HepG2 (cell line): ENCODE data around the gene DPP8. TPM values are rescaled to one million over a fixed set of nuclear protein-coding genes. Genes with fewer than 3 reads are reported as not detected.

Experiments used
- ATAC-seq: fragments of 200-7000 bp; cut with Tn5 transposase; 3 replicates; pipeline ENCODE4 v1.9.1; 2020; ENCODE audit warnings: mild to moderate bottlenecking, moderate library complexity
- BruUV-seq: library from RNA; stranded (reverse); fragments of 400-500 nt; replicated peaks from 2 replicates; lab custom pipeline; 2021; lab: Mats Ljungman, UMichigan
- CTCF ChIA-PET: fragments of 300-600 bp; formaldehyde crosslinking; extraction: SDS; loops from one replicate; lab custom pipeline; 2021; ENCODE audit warnings: low total read pairs, inconsistent platforms, low intra/inter-chr PET ratio; lab: Yijun Ruan, JAX
- POLR2A ChIA-PET: fragments of 350-600 bp; sonication (Branson Sonifier 250); formaldehyde crosslinking; loops from one replicate; lab custom pipeline; 2020; ENCODE audit warnings: antibody characterized with exemption, inconsistent platforms; lab: Yijun Ruan, JAX
- DNase-seq: peaks from one replicate; pipeline ENCODE4 v3.0.0-alpha.2; 2015; ENCODE audit warnings: low spot score
- FAIRE-seq: peaks from 3 replicates; lab custom pipeline; 2011; peaks lifted over from hg19 to GRCh38; lab: Jason Lieb, UNC
- H2AFZ ChIP-seq: one replicate; pipeline ENCODE4 v1.6.1; 2011; ENCODE audit warnings: low read length, inconsistent platforms
- H3K27ac ChIP-seq: fragments of 300-600 bp; 3 replicates; pipeline ENCODE4 v1.8.0; 2011; ENCODE audit warnings: mixed run types, mild to moderate bottlenecking, mixed read lengths, low read length, inconsistent platforms; ENCODE audit not compliant: insufficient read depth; ENCODE audit errors: extremely low read length
- H3K27me3 ChIP-seq, 2 experiments: fragments of 200-600 bp in 1 of 2; 2 replicates in 1 of 2; 3 replicates in 1 of 2; pipeline versions ENCODE4 v1.6.0 to v1.8.0; 2011; ENCODE audit warnings: low read length in 2 of 2, mild to moderate bottlenecking in 2 of 2, moderate library complexity in 2 of 2, inconsistent platforms in 1 of 2; ENCODE audit not compliant: insufficient read depth in 2 of 2, control insufficient read depth in 1 of 2
- H3K36me3 ChIP-seq, 2 experiments: fragments of 200-600 bp in 1 of 2; replicated peaks in 1 of 2; 2 replicates in 1 of 2; 3 replicates in 1 of 2; pipeline versions ENCODE4 v1.5.1 to v1.8.0; 2011; ENCODE audit warnings: low read length in 2 of 2, inconsistent platforms in 1 of 2; ENCODE audit not compliant: insufficient read depth in 2 of 2, control insufficient read depth in 1 of 2
- H3K4me1 ChIP-seq: 2 replicates; pipeline ENCODE4 v1.5.1; 2012; ENCODE audit warnings: low read length, inconsistent platforms; ENCODE audit not compliant: insufficient read depth
- H3K4me2 ChIP-seq: 2 replicates; pipeline ENCODE4 v1.6.0; 2011; ENCODE audit warnings: low read depth, low read length, inconsistent platforms
- H3K4me3 ChIP-seq, 3 experiments: fragments of 200-600 bp in 1 of 3; sonication (generic), shearing (Covaris generic) in 1 of 3; replicated peaks in 1 of 3; 2 replicates each; pipeline ENCODE4 v1.5.1; 2011 to 2016; ENCODE audit warnings: low read length in 3 of 3, inconsistent platforms in 2 of 3, low read depth in 2 of 3, mild to moderate bottlenecking in 2 of 3, control low read depth in 1 of 3, mixed read lengths in 1 of 3; ENCODE audit not compliant: insufficient read depth in 1 of 3
- H3K79me2 ChIP-seq: one replicate; pipeline ENCODE4 v1.6.1; 2011; ENCODE audit warnings: low read length, inconsistent platforms; ENCODE audit not compliant: insufficient read depth
- H3K9ac ChIP-seq: 2 replicates; pipeline ENCODE4 v1.6.0; 2011; ENCODE audit warnings: mild to moderate bottlenecking, low read depth, low read length, inconsistent platforms; ENCODE audit not compliant: insufficient read depth
- H3K9me3 ChIP-seq: 2 replicates; pipeline ENCODE4 v1.5.1; 2012; ENCODE audit warnings: mild to moderate bottlenecking, low read length
- H4K20me1 ChIP-seq: 2 replicates; pipeline ENCODE4 v1.6.0; 2011; ENCODE audit warnings: inconsistent platforms, mild to moderate bottlenecking, low read length, moderate library complexity; ENCODE audit not compliant: insufficient read depth
- CHD4 ChIP-seq: fragments of 200-600 bp; sonication (generic); IDR thresholded peaks from 2 replicates; pipeline ENCODE4 v1.7.0; 2017; ENCODE audit warnings: mild to moderate bottlenecking, low read length, borderline replicate concordance
- ESRRA ChIP-seq: sonication (generic); formaldehyde crosslinking; IDR thresholded peaks from 2 replicates; pipeline ENCODE4 v1.5.1; 2020; ENCODE audit warnings: mild to moderate bottlenecking, low read depth, missing genetic modification reagents
- FOXM1 ChIP-seq: sonication (generic); formaldehyde crosslinking; IDR thresholded peaks from 2 replicates; pipeline ENCODE4 v1.5.0; 2020; ENCODE audit warnings: missing genetic modification reagents
- GATAD2A ChIP-seq: IDR thresholded peaks from 2 replicates; pipeline ENCODE4 v1.6.1; 2016
- HIVEP1 ChIP-seq: sonication (generic); formaldehyde crosslinking; IDR thresholded peaks from 2 replicates; pipeline ENCODE4 v1.4.0; 2020; ENCODE audit warnings: mild to moderate bottlenecking, missing genetic modification reagents
- KDM1A ChIP-seq: IDR thresholded peaks from 2 replicates; pipeline ENCODE4 v1.6.1; 2016; ENCODE audit warnings: missing compliant biosample characterization
- KMT2B ChIP-seq: IDR thresholded peaks from 2 replicates; pipeline ENCODE4 v1.6.1; 2016; ENCODE audit warnings: missing genetic modification reagents, missing compliant biosample characterization
- PHF8 ChIP-seq: sonication (generic); formaldehyde crosslinking; IDR thresholded peaks from 2 replicates; pipeline ENCODE4 v1.5.0; 2020; ENCODE audit warnings: missing genetic modification reagents
- PPARG ChIP-seq: conservative IDR thresholded peaks from 2 replicates; pipeline ENCODE4 v1.6.1; 2016; ENCODE audit warnings: missing biosample characterization, missing genetic modification reagents
- PRPF4 ChIP-seq: fragments of 200-400 bp; formaldehyde crosslinking; IDR thresholded peaks from 2 replicates; pipeline ENCODE4 v1.6.1; 2016; ENCODE audit warnings: low read length, low read depth; ENCODE audit not compliant: poor library complexity, severe bottlenecking
- TAF1 ChIP-seq: sonication (generic); formaldehyde crosslinking; IDR thresholded peaks from 2 replicates; pipeline ENCODE4 v1.4.0; 2020; ENCODE audit warnings: missing genetic modification reagents
- ZKSCAN1 ChIP-seq: fragments of 150-350 bp; IDR thresholded peaks from 2 replicates; pipeline ENCODE4 v1.6.1; 2014; ENCODE audit warnings: low read length
- ZNF24 ChIP-seq: fragments of 450-650 bp; IDR thresholded peaks from 2 replicates; pipeline ENCODE4 v1.6.1; 2017; ENCODE audit warnings: antibody characterized with exemption, mild to moderate bottlenecking
- ZNF296 ChIP-seq: sonication (generic); formaldehyde crosslinking; conservative IDR thresholded peaks from 2 replicates; pipeline ENCODE4 v1.5.0; 2020; ENCODE audit warnings: mild to moderate bottlenecking, missing genetic modification reagents
- ZNF326 ChIP-seq: sonication (generic); formaldehyde crosslinking; IDR thresholded peaks from 2 replicates; pipeline ENCODE4 v1.4.0; 2020; ENCODE audit warnings: missing genetic modification reagents, borderline replicate concordance
- ZNF335 ChIP-seq: sonication (generic); formaldehyde crosslinking; IDR thresholded peaks from 2 replicates; pipeline ENCODE4 v1.4.0; 2020; ENCODE audit warnings: missing genetic modification reagents
- WGBS: methylation state at CpG from one replicate; pipeline ENCODE4 v1.1.6; 2017; ENCODE audit warnings: low lambda C conversion rate; 5-methylcytosine and 5-hydroxymethylcytosine counted together
- in situ Hi-C: cut with HindIII; loops from 2 replicates; pipeline ENCODE4 v1.10.0; 2017; ENCODE audit warnings: low pct_unique_long_range_greater_than_20kb; ENCODE audit not compliant: extremely low pct_ligation_motif_present
- intact Hi-C: fragments of 100-400 bp; cut with micrococcal nuclease; formaldehyde crosslinking; loops from one replicate; pipeline ENCODE4 v1.10.0; 2022; ENCODE audit not compliant: unreplicated experiment
- polyA plus RNA-seq, 8 experiments: library from polyadenylated mRNA; depleted of rRNA in 3 of 8; stranded (reverse) in 7 of 8; unstranded in 1 of 8; fragments of >200 nt; fragmentation: Illumina TruSeq in 4 of 8; extraction: Trizol in 4 of 8; gene quantifications; 2 replicates each; pipeline versions ENCODE4 v1.2.1 to v1.2.3, GENCODE V29; 2011 to 2016; ENCODE audit warnings: low read depth in 4 of 8, missing spikeins in 1 of 8, mixed read lengths in 1 of 8; ENCODE audit not compliant: insufficient read depth in 1 of 8
- total RNA-seq, 5 experiments: library from RNA; depleted of rRNA; stranded (reverse); fragments of >200 nt; fragmentation: Illumina TruSeq; extraction: Trizol; gene quantifications; 2 replicates each; pipeline ENCODE4 v1.2.3, GENCODE V29; 2016; ENCODE audit warnings: low read depth in 1 of 5
- TF ChIP-seq, protein P1 (sequence below): IDR thresholded peaks from 2 replicates; pipeline ENCODE4 v1.6.1; 2018; ENCODE audit warnings: missing genetic modification reagents

Gene DPP8
- total and polyA plus RNA-seq, 2 of the 13 experiments (the other 11 are each of a cell fraction or from before 2014, with no cell fraction given): 18.0 to 26.3 TPM

DNA sequence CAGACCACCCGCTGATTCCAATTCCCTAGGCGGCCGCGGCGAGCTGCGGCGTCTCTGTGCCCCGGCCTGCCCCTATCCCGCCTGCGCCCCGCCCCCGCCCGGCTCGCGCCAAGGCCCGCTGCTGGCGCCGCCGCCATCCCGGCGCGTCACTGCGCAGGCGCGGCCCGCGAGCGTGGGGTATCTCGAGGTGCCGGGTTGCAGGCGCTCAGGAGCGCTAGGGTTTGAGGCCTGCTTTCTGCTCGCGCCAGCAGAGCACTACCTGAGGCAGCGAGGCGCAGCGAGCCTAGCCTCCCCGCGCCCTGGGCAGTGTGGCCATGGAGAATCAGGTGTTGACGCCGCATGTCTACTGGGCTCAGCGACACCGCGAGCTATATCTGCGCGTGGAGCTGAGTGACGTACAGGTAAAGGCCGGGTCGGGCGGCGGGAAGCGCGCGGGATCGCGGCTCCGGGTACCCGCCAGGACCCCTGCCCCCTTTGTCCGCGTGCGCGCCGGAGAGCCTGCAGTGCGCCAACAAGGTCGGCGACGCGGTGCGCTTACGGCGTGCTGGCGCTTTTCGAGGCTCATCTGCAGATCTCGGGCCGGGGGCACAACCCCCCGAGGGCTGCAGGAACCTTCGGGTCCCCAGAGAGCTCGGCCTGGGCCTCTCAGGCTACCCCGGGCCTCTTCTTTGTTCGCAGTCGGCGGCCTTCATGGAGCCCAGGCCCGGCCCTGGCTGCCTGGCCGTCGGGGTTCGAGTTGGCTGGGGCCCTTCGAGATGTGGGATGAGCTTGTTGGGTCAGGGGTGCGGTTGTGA lies 13.0 kb upstream of the DPP8 start, which contains the start of gene HACD3 (continued):
- peak; percentile 57; the same call in 1 of the 2 replicates for TF ChIP-seq ESRRA
- TF ChIP-seq CHD4: no peak
- peak; percentile 23; the same call in 1 of the 2 replicates for TF ChIP-seq FOXM1 (CRISPR knock-in tag)
- TF ChIP-seq KDM1A (CRISPR knock-in tag): no peak
- TF ChIP-seq HIVEP1: peak; percentile 80
- no peak for TF ChIP-seq PRPF4
- peak; percentile 91 for TF ChIP-seq TAF1 (CRISPR knock-in tag)

DNA sequence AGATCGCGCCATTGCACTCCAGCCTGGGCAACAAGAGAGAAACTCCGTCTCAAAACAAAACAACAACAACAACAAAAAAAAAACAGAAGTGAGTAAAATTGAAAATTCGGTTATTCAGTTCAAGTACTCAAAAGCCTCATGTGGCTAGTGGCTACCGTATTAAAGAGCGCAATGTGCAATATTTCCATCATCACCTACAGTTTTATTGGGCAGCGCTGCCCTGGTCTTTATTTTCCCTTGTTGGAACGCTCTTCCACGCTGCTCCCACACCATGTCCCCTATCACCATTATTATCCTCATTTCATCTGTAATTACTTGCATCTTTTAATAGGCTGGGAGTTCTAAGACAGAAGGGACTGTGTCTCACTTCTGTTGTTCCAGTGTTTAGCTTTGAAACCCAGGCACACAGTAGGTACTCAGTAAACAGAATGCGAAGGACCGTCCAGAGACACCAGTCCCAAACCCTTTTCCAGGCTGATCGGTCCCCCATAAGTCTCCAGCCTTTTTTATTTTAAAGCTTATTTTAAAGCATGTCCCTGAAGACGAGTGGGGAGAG lies 12.4 kb upstream of the DPP8 start:
- CTCF ChIA-PET: no interaction called here
- Histone ChIP-seq H3K9me3 (no peaks in the 10 kb centered on the region), H3K9ac (peak overlapping the region; percentile 68), H2AFZ (peak overlapping the region; percentile 99), H3K27ac (peak overlapping the region; percentile 90), H3K4me1 (peaks cover 58% of the 10 kb centered on the region), H3K27me3 (no peaks in the 10 kb centered on the region), H4K20me1 (peaks cover 17% of the 10 kb centered on the region; the same call in 1 of the 2 replicates), H3K36me3 (no peaks in the 10 kb centered on the region)
- in situ Hi-C loops: no loop called here
- FAIRE-seq: no peak
- TF ChIP-seq ZNF335 (0 out of 2 replicates have a peak, but pooled peaks have one; percentile 12), GATAD2A (CRISPR knock-in tag) (0 out of 2 replicates have a peak, but pooled peaks have one; percentile 16), ZKSCAN1 (peak; percentile 95), PPARG (no peak), ZNF24 (no peak), KMT2B (CRISPR knock-in tag) (peak; percentile 2; the same call in 1 of the 2 replicates), ZNF296 (no peak), PHF8 (CRISPR knock-in tag) (no peak), ZNF326 (CRISPR knock-in tag) (no peak)
- TF ChIP-seq, protein P1, sequence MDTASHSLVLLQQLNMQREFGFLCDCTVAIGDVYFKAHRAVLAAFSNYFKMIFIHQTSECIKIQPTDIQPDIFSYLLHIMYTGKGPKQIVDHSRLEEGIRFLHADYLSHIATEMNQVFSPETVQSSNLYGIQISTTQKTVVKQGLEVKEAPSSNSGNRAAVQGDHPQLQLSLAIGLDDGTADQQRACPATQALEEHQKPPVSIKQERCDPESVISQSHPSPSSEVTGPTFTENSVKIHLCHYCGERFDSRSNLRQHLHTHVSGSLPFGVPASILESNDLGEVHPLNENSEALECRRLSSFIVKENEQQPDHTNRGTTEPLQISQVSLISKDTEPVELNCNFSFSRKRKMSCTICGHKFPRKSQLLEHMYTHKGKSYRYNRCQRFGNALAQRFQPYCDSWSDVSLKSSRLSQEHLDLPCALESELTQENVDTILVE (CRISPR knock-in tag): 0 out of 2 replicates have a peak, but pooled peaks have one; percentile 11
- TF ChIP-seq, all 625 proteins: peak for 5
- POLR2A ChIA-PET: interaction anchor here (1.2 to 2.3 kb wide), 6 partner anchors 8 to 225 kb away, joined by 3 to 21 read pairs (median 6); partner anchors contain the start of genes DPP8, INTS14 and RNU5B-1
- H3K4me3 ChIP-seq: peak overlapping the region; percentile 61 to 84 (median 84)
- H3K4me2 ChIP-seq: peak overlapping the region; percentile 90
- H3K79me2 ChIP-seq: peaks cover 39% of the 10 kb centered on the region
- intact Hi-C loops: no loop called here
- DNase-seq (no peak), ATAC-seq (no peak)
- WGBS: 57% methylated on average over 13 of the region's 13 CpGs
- TSS peak; percentile 66 for BruUV-seq
